Adipocyte (in vitro differentiated cells): ENCODE data around the gene ASB6.

Source experiments
- DNase-seq: peaks from one replicate; pipeline ENCODE4 v3.0.0-alpha.2; 2015; ENCODE audit warnings: low read depth
- H3K27me3 ChIP-seq: replicated peaks from 2 replicates; pipeline ENCODE4 v1.7.0; 2013; ENCODE audit warnings: mild to moderate bottlenecking, low read length, moderate library complexity; ENCODE audit not compliant: control insufficient read depth, insufficient read depth
- H3K36me3 ChIP-seq: 2 replicates; pipeline ENCODE4 v1.7.0; 2013; ENCODE audit warnings: low read length, mild to moderate bottlenecking, moderate library complexity; ENCODE audit not compliant: control insufficient read depth, insufficient read depth, severe bottlenecking
- H3K4me1 ChIP-seq: 2 replicates; pipeline ENCODE4 v1.7.0; 2013; ENCODE audit warnings: mild to moderate bottlenecking, low read length, moderate library complexity; ENCODE audit not compliant: control insufficient read depth, insufficient read depth
- H3K4me3 ChIP-seq: 2 replicates; pipeline ENCODE4 v1.7.0; 2013; ENCODE audit warnings: mild to moderate bottlenecking, low read length, moderate library complexity
- H3K9ac ChIP-seq: 2 replicates; pipeline ENCODE4 v1.7.0; 2013; ENCODE audit warnings: mild to moderate bottlenecking, low read length, moderate library complexity
- H3K9me3 ChIP-seq: 2 replicates; pipeline ENCODE4 v1.7.0; 2013; ENCODE audit warnings: mild to moderate bottlenecking, low read length, moderate library complexity; ENCODE audit not compliant: control insufficient read depth

The ASB6 gene

DNA sequence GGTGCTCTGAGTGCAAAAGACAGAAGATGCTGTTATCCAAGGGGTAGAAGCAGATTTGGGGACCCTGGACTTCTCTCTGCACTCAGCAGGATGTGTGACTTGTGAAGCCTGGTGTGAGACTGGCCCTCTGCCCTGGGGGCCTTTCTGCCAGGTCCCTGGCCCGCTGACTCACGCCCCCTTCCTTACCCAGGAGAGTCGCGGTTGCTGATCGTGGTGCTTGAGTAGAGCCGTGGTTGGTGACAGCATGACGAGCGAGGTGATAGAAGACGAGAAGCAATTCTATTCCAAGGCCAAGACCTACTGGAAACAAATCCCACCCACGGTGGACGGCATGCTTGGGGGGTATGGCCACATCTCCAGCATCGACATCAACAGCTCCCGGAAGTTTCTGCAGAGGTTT lies 9.5 kb downstream of the ASB6 start:
- Histone ChIP-seq H3K9ac (no peak overlapping the region), H3K36me3 (peaks cover 47% of the 10 kb centered on the region), H3K27me3 (no peaks in the 10 kb centered on the region), H3K4me1 (peaks cover 50% of the 10 kb centered on the region), H3K9me3 (no peaks in the 10 kb centered on the region), H3K4me3 (no peak overlapping the region)
- DNase-seq: no peak

- H3K4me1 ChIP-seq: peaks cover 52% of the 10 kb centered on the region
- H3K9ac ChIP-seq: no peak overlapping the region
- DNase-seq: no peak
- H3K36me3 ChIP-seq: peaks cover 39% of the 10 kb centered on the region
- no peaks in the 10 kb centered on the region for H3K9me3 ChIP-seq
- no peak overlapping the region for H3K4me3 ChIP-seq
- no peaks in the 10 kb centered on the region for H3K27me3 ChIP-seq
These were observed 10.2 kb downstream of the ASB6 start for GRCh38 chr9:129631674-129632129.

- Histone ChIP-seq H3K9me3 (no peaks in the 10 kb centered on the region), H3K27me3 (no peaks in the 10 kb centered on the region), H3K36me3 (peaks cover 36% of the 10 kb centered on the region), H3K4me1 (peaks cover 49% of the 10 kb centered on the region), H3K9ac (no peak overlapping the region), H3K4me3 (no peak overlapping the region)
- DNase-seq: no peak
These were observed 10.8 kb downstream of the ASB6 start for GRCh38 chr9:129630967-129631673.

DNA sequence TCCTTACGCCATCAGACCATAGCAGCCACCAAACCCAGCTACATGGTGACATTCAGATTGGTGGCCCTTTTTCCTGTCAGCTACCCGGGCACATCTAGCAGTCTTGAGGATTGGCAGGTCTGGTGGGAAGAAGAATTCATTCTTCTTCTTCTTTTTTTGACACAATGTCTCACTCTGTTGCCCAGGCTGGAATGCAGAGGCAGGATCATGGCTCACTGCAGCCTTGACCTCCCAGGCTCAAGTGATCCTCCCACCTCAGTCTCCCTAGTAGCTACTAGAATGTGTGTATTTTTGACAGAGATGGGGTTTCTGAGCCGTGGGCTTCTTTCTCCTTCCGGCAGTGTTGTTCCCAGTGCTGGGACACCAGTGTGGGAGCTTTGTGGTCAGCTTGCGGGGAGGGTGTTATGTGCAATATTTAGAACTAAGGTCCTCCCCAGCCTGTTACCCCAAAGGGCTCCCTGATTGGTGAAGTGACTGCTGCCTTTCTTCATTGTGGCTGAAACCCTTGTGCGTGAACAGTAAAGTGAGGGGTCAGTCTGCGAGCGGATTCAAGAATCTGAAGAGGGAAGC lies 12.6 kb downstream of the ASB6 start:
- no peak overlapping the region for H3K9ac ChIP-seq
- peaks cover 50% of the 10 kb centered on the region for H3K4me1 ChIP-seq
- no peaks in the 10 kb centered on the region for H3K27me3 ChIP-seq
- H3K9me3 ChIP-seq: no peaks in the 10 kb centered on the region
- no peak overlapping the region for H3K4me3 ChIP-seq
- DNase-seq: no peak
- peaks cover 19% of the 10 kb centered on the region for H3K36me3 ChIP-seq

DNA sequence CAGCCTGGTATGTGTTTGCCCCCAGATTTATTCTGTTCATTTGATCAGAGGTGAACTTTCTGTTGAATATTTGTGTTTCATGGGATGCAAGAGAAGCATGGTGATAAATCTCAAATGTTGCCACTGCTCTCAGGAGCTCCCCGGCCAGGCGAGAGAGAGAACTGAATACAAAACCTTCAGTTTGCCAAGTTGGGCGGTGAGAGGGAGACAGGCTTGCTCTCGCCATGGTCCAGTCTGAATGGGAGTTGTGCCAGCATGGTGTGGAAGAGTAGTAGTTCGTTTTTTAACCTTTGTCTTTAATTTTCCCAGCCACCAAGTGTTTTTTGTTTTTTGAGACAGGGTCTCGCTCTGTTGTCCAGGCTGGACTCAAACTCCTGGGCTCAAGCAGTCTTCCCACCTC lies 13.2 kb downstream of the ASB6 start:
- Histone ChIP-seq H3K36me3 (peaks cover 14% of the 10 kb centered on the region), H3K27me3 (no peaks in the 10 kb centered on the region), H3K9ac (peak overlapping the region; percentile 93), H3K4me1 (peaks cover 55% of the 10 kb centered on the region), H3K9me3 (no peaks in the 10 kb centered on the region), H3K4me3 (no peak overlapping the region)
- DNase-seq: no peak

GRCh38 chr9:129627556-129628440 lies 14.2 kb downstream of the ASB6 start:
- Histone ChIP-seq H3K9me3 (no peaks in the 10 kb centered on the region), H3K27me3 (no peaks in the 10 kb centered on the region), H3K4me1 (peaks cover 55% of the 10 kb centered on the region), H3K36me3 (peaks cover 5% of the 10 kb centered on the region), H3K4me3 (peak overlapping the region; percentile 91), H3K9ac (peak overlapping the region; percentile 93)
- DNase-seq: peak; percentile 33

DNA sequence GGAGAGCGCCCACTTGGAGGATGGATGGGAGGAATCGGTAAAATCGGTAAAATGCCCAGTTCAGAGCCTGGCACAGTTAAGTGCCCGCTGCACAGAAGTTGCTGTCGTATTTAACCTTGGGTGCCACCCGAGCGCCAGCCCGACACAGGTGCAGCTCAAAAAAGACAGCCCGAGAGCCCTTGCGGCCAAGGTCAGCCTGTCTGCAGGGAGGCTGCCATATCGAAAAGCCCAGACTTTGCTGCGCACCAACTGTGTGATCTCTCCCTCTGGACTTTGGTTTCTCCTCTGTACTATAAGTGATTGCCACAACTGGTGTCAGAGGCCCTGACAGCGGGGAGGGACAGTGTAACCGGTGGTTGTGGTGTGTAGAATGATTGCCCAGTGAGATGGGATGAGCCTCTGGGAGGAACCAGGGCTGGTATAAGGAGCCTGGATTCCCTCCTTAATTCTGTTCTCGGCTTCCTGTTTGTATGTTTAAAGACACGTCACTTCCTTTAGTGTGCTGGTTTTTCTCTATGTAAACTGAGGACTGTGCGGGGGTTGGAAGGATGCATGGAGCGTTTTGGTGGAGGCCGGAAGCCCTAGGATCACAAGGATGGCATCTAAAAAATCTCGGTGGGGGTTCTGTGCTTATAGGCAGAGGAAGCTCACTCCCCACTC lies 15.2 kb downstream of the ASB6 start:
- Histone ChIP-seq H3K9ac (peak overlapping the region; percentile 93), H3K4me1 (peaks cover 47% of the 10 kb centered on the region), H3K36me3 (no peaks in the 10 kb centered on the region), H3K4me3 (peak overlapping the region; percentile 91), H3K9me3 (no peaks in the 10 kb centered on the region), H3K27me3 (no peaks in the 10 kb centered on the region)
- DNase-seq: peak; percentile 80

- DNase-seq: peak; percentile 95
- H3K9me3 ChIP-seq: no peaks in the 10 kb centered on the region
- H3K9ac ChIP-seq: peak within 1 kb of the TSS; percentile 93
- peaks cover 41% of the 10 kb centered on the region for H3K4me1 ChIP-seq
- H3K4me3 ChIP-seq: peak within 1 kb of the TSS; percentile 91
- no peaks in the 10 kb centered on the region for H3K27me3 ChIP-seq
- no peaks in the 10 kb centered on the region for H3K36me3 ChIP-seq
These were observed 15.8 kb downstream of the ASB6 start, which contains the start of gene NTMT1 for GRCh38 chr9:129626079-129626624. TSS of gene NTMT1 (plus strand) at chr9:129626163. CDS start at chr9:129632704, 6,541 bp downstream.

DNA sequence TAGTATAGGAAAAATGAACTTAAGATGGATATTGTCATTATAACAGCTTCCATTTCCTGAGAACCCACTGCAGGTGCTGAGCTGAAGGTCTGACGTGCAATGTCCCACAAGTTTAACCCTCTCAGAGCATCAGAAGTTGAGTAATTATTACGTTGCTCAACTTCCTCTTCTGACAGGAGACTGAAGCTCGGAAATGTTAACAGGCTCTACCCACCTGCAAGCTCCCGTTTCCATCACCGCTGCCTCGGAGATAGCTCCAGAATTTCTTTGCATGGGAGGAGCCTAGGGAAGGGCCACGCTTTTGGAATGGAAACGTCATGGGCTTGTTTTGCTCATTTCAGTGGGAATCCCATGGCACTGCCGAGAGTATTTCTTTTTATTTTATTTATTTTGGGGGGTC lies 17.0 kb downstream of the ASB6 start:
- no peak for DNase-seq
- Histone ChIP-seq H3K9me3 (no peaks in the 10 kb centered on the region), H3K4me3 (no peak overlapping the region), H3K9ac (no peak overlapping the region), H3K4me1 (peaks cover 39% of the 10 kb centered on the region), H3K27me3 (no peaks in the 10 kb centered on the region), H3K36me3 (no peaks in the 10 kb centered on the region)

- DNase-seq: peak; percentile 87
- Histone ChIP-seq H3K36me3 (no peaks in the 10 kb centered on the region), H3K4me3 (no peak overlapping the region), H3K27me3 (no peaks in the 10 kb centered on the region), H3K9me3 (no peaks in the 10 kb centered on the region), H3K4me1 (peaks cover 36% of the 10 kb centered on the region), H3K9ac (peak overlapping the region; percentile 30)
These were observed 17.7 kb downstream of the ASB6 start for GRCh38 chr9:129624168-129624759.
